ENCODE measurements around the gene PCBD2.
"Not testable (repeated sequence)": the region's sequence is repeated elsewhere in the genome, so short reads cannot be mapped to it uniquely, and the experiment has no call there.

PCBD2 gene

DNA sequence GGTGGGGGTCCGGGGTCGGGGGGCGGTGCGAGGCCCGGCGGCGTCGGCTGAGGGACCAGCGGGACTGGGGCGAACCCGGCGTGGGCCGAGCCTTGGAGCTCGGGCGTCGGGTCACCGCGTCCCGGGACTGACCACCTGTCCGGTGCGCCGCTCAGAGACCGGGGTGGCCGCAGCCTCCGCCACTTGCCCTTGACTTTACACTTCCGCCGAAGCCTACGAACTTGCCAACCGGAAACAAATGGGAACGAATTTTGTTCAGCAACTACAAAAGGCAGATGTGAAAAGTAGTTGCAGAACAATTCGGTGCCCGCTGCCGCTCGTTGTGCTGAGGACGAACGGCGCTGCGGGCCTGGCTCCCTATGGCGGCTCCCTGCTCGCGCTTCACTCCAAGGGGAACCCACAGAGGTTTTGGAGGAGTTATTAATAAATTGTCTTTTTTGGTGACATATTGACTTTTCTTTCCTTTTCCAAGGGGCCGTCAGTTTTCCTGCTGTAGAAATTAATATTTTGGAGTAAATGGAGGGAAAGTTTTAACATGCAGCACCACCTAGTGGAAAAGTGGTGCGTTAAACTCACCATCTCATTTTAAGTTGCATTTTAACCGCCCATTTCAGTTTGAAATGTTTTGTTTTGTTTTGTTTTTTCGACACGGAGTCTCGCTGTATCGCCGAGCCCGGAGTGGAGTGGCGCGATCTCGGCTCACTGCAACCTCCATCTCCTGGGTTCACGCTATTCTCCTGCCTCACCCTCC is 490 bp downstream of the PCBD2 start:
- DNase-seq (ENCODE audit: low read depth in 1 of 2, low spot score in 1 of 2) = peak; percentile 41 to 44

DNA sequence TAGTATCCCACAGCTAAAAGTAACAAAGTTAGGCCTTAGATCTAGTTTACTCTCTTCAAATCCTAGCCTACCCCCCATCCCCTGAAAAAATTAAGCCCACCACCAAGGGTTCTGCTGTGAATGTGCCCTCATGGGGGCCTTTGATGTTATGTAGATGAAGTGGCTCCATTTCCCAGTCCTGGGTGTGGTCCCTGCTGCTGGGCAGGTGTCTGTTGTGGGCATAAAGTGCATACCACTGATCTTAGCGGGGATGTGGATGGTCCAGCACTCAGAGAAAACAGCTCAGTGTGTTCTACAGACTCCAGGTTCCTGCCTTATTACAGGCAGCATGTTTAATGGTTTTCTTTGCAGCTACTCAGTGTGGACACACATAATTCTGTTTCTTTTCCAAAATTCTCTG is 1.9 kb downstream of the PCBD2 start:
- DNase-seq (ENCODE audit: low read depth in 1 of 2, low spot score in 1 of 2) = no peak

GRCh38 chr5:134910752-134911151 is 5.8 kb downstream of the PCBD2 start:
- DNase-seq (ENCODE audit: low read depth in 1 of 2, low spot score in 1 of 2) = not testable (repeated sequence)

DNA sequence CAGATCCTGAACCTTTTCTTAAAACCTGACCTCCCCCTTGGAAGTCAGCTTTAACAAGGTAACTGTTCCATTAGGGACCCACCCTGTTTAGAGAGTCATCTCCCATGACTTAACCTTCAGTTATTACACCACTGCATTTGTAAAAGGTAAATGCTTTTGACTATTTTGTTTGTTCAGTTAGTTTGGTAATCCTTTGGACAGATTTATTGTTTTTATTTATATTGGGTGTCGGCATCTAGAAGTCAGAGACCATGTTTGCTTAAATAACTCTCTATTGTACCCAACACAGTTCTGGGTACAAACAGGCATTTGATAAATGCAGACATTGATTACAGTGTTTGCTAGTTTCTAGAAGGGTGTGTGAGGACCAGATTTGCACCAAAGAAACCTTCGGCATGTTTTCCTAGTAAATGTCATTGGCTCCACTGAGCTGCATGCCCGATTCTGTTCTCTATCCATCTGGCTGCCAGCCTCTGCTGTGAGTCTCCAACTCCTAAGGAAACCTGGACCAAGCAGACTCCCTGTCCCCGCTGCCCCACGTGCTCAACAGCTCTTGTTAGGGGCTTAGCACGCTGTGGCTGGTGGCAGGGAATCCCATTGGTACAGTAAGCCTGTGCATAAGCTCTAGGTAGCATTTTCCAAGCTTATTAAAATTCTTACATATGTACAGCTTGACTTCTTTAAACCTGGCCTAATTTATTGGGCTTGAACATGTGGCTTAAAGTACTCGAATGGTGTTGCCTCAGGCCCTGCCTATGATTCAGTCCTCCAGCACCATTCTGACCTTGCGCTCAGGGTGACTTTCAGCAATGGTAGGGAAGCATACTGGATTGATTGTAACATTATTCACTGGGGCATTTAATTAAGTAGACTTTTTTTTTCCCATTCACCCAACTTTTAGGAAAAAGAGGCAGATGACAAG is 6.6 kb downstream of the PCBD2 start:
- DNase-seq (ENCODE audit: low read depth in 1 of 2, low spot score in 1 of 2) = no peak

- no peak for DNase-seq (ENCODE audit: low read depth in 1 of 2, low spot score in 1 of 2)
These were observed 8.3 kb downstream of the PCBD2 start for GRCh38 chr5:134913254-134913653.

DNA sequence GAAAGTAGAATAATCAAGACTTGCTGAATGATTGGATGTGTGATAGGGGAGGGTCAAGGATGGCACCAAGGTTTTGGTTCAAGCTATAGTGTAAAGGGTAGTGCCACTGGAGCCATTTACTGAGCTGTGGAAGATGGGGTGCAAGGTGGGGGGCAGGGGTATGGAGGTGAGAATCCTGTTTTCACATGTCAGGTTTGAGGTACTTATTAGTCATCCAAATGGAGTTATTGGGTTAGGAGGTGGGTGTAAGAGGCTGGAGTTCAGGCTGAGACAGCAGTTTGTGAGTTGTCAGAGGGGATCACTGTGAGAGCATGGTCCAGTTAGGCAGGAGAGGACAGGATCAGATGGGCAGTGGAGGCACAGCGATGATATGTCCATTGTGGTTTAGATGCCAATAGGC is 8.9 kb downstream of the PCBD2 start:
- DNase-seq (ENCODE audit: low read depth in 1 of 2, low spot score in 1 of 2) = no peak

GRCh38 chr5:134917070-134917815 is 12.3 kb downstream of the PCBD2 start:
- DNase-seq (ENCODE audit: low read depth in 1 of 2, low spot score in 1 of 2) = no peak

DNA sequence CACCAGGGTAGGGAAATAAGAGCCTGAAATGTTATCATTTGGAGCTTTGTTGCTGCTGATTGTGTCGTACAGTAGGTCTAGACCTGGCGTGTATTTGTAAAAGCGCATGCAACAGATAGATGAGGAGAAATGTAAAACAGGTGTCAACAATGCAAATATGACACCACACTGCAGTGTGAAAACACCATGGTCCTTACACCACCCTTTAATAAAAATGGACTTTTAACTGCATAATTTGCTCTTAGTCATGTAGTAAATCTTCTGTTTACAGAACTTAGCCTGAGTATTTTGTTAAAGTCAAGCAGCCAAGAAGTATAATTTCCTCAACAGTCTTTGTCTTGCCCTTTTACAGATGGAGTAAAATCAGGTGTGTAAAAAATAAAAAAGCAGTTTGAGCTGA is 13.9 kb downstream of the PCBD2 start:
- no peak for DNase-seq (ENCODE audit: low read depth in 1 of 2, low spot score in 1 of 2)

DNA sequence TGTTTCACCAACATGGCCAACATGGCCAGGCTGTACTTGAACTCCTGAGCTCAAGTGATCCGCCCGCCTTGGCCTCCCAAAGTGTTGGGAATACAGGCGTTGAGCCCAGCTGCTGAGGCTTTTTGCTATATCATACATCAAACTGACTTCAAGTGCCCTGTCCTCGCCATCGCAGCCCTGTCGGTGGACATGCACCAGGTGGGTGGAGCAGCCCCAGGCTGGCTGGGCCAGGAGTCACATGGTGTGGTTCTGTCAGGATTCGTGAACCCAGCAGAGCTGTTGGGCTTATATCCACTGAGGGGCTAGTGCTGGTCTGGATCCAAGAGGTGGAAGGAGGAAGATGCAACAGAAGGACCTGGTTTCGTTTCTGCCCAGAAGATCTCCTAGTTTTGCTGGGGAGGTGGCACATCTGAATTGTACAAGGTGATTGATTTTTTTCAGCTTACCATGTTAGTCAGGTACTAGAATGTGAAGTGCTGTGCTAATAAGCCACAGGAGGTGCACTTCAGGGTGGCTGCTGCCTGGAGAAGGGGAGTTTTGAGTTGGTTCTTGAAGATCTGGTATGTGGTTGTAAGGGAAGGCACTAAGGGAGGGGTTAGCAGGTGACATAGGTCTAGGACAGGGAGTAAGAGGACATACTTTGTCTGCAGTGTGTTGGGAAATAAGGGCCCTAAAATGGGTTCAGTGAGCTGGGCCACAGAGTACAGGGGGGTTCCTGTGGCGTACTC is 16.1 kb downstream of the PCBD2 start:
- no peak for DNase-seq (ENCODE audit: low read depth in 1 of 2, low spot score in 1 of 2)

DNA sequence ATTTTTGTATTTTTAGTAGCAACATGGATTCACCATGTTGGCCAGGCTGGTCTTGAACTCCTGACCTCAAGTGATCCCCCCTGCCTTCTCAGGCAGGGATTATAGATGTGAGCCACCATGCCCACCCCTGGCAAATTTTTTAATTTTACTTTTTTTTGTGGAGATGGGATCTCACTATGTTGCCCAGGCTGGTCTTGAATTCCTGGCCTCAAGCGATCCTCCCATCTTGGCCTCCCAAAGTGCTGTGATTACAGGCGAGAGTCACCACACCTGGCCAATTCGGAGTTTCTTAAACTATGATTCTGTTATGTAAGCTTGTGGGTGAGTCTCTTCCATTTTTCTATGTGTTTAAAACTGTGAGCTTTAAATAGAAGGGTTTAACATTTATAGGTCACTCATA is 27.6 kb downstream of the PCBD2 start:
- no peak for DNase-seq (ENCODE audit: low read depth in 1 of 2, low spot score in 1 of 2)

GRCh38 chr5:134934202-134934601 is 29.3 kb downstream of the PCBD2 start:
- no peak for DNase-seq (ENCODE audit: low read depth in 1 of 2, low spot score in 1 of 2)

DNA sequence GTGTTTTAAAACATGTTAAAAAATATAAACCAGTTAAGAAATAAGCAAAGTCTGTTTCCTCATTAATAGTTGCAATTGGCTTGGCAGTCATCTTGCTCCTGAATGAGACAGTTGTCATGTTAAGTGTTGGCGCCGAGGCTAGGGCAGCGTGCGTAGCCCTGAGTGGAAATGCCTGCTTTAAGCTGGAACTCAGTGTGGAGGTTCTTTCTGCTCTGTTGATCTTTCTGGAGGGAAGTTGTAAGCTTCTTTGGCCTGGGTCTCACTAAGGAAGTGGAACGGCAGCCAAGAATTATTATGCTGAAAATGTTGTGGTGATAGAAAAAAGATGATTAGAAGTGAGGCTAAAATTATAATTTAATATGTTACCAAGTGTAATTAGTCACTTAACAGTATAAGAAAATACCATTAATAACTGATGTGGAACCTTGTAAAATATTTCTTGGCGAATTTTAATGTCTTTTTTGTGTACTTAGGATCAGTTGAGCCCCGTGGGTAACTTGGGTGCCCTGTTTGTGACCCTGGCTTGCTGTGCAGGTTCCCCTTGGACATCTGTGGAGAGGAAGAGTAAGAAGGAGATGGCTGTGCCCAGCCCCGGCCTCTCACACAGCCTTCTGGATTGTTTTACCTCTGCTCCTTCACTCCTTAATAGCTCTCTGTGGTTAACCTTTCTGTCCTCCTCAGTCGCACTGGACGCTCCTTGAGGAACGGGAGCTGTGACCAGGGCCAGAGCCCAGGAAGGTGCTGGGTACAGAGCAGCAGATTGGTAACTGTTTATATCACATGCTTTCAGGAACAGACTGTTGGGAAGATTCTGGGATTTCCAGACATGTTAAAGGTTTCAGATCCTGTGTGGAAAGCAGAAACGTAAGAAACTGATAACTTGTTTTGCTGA is 31.0 kb downstream of the PCBD2 start:
- no peak for DNase-seq (ENCODE audit: low read depth in 1 of 2, low spot score in 1 of 2)

GRCh38 chr5:134937526-134937925 is 32.6 kb downstream of the PCBD2 start:
- DNase-seq (ENCODE audit: low read depth in 1 of 2, low spot score in 1 of 2) = no peak

- no peak for DNase-seq (ENCODE audit: low read depth in 1 of 2, low spot score in 1 of 2)
These were observed 33.1 kb downstream of the PCBD2 start for GRCh38 chr5:134938030-134938429.

DNA sequence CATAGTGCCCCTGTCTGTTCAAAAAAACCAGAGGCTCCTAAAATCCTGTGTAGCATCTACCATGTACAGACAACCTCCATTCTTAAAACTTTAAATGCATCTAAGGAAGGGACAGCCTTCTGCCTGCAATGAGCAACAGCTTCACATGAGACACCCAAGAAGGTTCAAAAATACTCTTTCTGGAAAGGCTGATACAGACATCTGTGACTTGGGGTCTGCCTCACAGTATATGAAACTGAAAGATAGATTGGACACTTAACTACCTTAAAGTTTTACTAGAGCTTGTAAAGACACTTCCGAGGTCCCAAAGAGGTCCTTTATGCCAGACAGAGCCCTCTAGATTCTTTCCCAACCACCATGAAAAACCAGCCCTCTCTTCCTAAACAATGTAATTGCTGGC is 34.6 kb downstream of the PCBD2 start:
- no peak for DNase-seq (ENCODE audit: low read depth in 1 of 2, low spot score in 1 of 2)

GRCh38 chr5:134943547-134943946 is 38.6 kb downstream of the PCBD2 start:
- no peak for DNase-seq (ENCODE audit: low read depth in 1 of 2, low spot score in 1 of 2)

GRCh38 chr5:134944630-134945029 is 39.7 kb downstream of the PCBD2 start:
- no peak for DNase-seq (ENCODE audit: low read depth in 1 of 2, low spot score in 1 of 2)

GRCh38 chr5:134945041-134945440 is 40.1 kb downstream of the PCBD2 start:
- no peak for DNase-seq (ENCODE audit: low read depth in 1 of 2, low spot score in 1 of 2)

- no peak for DNase-seq (ENCODE audit: low read depth in 1 of 2, low spot score in 1 of 2)
These were observed 44.0 kb downstream of the PCBD2 start for GRCh38 chr5:134948911-134949310.

DNA sequence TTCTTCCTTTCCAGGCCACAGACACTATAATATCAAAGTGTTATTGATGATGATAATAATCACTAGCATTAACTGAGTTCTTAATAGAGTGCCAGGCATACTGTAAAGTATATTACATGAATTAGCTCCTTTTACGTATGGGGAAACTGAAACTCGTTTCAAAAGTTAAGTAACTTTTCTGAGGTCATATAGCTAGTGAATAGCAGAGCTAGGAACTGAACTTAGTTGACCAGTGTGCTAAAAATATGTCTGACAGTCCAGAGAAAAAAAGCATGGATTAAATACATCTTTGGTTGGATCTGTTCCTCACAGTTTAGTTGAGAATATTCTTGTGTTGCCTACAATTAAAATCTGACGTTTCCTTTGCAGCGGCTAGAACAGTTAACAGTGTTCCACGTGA is 44.4 kb downstream of the PCBD2 start:
- no peak for DNase-seq (ENCODE audit: low read depth in 1 of 2, low spot score in 1 of 2)
